ENCODE data around the gene AKR1C8. TPM values are rescaled to one million over a fixed set of nuclear protein-coding genes. Genes with fewer than 3 reads are reported as not detected.

AKR1C8 gene
- total and polyA plus RNA-seq, 7 donors = not detected

DNA sequence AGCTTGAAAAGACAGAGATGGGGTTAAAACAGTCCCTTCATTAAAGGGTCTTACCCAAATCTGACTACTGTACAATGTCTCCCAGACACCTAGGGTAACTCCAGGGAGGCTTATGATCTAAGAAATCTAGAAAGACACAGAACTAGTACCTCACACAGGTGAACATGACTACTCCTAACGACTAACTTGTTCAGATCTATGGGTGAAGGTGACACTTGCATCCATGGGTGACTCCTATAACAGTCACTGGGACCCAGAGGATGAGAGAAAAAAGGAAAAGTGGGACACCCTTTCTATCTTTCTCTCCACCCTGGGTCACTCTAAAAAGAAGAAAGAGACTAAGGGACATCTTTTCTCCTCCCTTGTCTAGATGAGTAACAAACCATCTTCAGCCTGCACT is 19.2 kb downstream of the AKR1C8 start:
- H3K36me3 ChIP-seq = no peaks in the 10 kb centered on the region
- H3K27me3 ChIP-seq = no peaks in the 10 kb centered on the region
- no peak for TF ChIP-seq POLR2A (IDR thresholded peaks at IDR 0.05)
- no peak for TF ChIP-seq EP300 (IDR thresholded peaks at IDR 0.05)
- TF ChIP-seq POLR2AphosphoS5 (IDR thresholded peaks at IDR 0.05) = no peak
- TF ChIP-seq, protein P1, sequence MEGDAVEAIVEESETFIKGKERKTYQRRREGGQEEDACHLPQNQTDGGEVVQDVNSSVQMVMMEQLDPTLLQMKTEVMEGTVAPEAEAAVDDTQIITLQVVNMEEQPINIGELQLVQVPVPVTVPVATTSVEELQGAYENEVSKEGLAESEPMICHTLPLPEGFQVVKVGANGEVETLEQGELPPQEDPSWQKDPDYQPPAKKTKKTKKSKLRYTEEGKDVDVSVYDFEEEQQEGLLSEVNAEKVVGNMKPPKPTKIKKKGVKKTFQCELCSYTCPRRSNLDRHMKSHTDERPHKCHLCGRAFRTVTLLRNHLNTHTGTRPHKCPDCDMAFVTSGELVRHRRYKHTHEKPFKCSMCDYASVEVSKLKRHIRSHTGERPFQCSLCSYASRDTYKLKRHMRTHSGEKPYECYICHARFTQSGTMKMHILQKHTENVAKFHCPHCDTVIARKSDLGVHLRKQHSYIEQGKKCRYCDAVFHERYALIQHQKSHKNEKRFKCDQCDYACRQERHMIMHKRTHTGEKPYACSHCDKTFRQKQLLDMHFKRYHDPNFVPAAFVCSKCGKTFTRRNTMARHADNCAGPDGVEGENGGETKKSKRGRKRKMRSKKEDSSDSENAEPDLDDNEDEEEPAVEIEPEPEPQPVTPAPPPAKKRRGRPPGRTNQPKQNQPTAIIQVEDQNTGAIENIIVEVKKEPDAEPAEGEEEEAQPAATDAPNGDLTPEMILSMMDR (IDR thresholded peaks at IDR 0.05) = no peak
- peaks cover 10 to 25% (median 16%) of the 10 kb centered on the region in 4 donors for H3K9me3 ChIP-seq
- 12 to 14% methylated on average over 1 of the region's 1 CpG for WGBS, 2 donors
- no peaks in the 10 kb centered on the region for H3K4me1 ChIP-seq
- no peak overlapping the region for H3K4me3 ChIP-seq
- DNase-seq = no peak
- no peak overlapping the region for H3K27ac ChIP-seq
- intact Hi-C loops (cut with DNase I) = no loop called here

DNA sequence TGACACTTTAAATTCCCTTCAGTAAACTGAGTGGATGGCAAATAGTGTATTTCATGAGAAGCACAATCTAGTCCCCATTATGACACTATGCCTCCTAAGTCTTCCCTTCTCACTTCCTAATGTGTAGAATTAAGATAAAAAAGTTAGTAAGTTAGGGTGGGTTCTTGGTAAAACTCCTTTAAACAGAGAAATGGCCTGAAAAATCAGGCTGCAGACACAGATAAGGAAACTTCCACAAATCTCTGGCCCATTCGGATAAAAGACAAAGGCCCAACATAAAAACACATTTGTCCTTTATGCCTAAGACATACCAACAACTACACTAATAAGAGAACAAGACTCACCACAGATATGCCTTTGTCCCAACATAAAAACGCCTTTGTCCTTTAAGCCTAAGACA is 21.5 kb downstream of the AKR1C8 start:
- TF ChIP-seq, protein P1 (IDR thresholded peaks at IDR 0.05) = no peak
- TF ChIP-seq EP300 (IDR thresholded peaks at IDR 0.05) (no peak), POLR2A (IDR thresholded peaks at IDR 0.05) (no peak), POLR2AphosphoS5 (IDR thresholded peaks at IDR 0.05) (no peak)

DNA sequence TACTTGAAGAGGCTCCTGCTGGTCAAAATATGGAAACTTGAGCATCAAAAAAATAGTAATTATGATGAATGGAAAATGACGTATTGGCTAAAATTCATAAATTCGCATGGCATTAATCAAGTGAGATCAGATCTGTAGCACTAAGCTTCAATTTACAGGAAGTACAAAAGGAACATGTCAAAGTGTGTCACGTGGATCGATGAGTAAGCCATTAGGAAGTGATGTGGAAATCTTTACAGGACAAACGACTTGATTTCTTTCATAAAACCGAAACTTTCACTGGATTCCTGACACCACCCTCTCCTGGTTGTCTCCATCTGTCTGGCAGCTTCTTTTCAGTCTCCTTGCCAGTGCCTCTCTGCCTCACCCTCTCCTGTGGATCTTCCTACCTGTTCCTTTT is 25.8 kb downstream of the AKR1C8 start:
- Histone ChIP-seq H3K9me3 (peaks cover 0 to 7% (median 3%) of the 10 kb centered on the region in 4 donors), H3K4me3 (no peak overlapping the region), H3K27me3 (no peaks in the 10 kb centered on the region), H3K4me1 (no peaks in the 10 kb centered on the region), H3K36me3 (no peaks in the 10 kb centered on the region), H3K27ac (no peak overlapping the region)
- 84 to 91% methylated on average over 6 of the region's 6 CpGs for WGBS, 2 donors
- TF ChIP-seq, protein P1 (IDR thresholded peaks at IDR 0.05) = no peak
- TF ChIP-seq EP300 (IDR thresholded peaks at IDR 0.05) (no peak), POLR2AphosphoS5 (IDR thresholded peaks at IDR 0.05) (no peak)
- DNase-seq = no peak
- intact Hi-C loops (cut with DNase I) = no loop called here

More for the DNA sequence above, 21.5 kb downstream of the AKR1C8 start:
- peaks cover 10 to 25% (median 16%) of the 10 kb centered on the region in 4 donors for H3K9me3 ChIP-seq
- intact Hi-C loops (cut with DNase I) = no loop called here
- no peaks in the 10 kb centered on the region for H3K4me1 ChIP-seq
- no peak overlapping the region for H3K4me3 ChIP-seq
- H3K27me3 ChIP-seq = no peaks in the 10 kb centered on the region
- H3K27ac ChIP-seq = no peak overlapping the region
- DNase-seq = no peak
- WGBS, 2 donors = 69 to 76% methylated on average over 2 of the region's 2 CpGs
- H3K36me3 ChIP-seq = no peaks in the 10 kb centered on the region

DNA sequence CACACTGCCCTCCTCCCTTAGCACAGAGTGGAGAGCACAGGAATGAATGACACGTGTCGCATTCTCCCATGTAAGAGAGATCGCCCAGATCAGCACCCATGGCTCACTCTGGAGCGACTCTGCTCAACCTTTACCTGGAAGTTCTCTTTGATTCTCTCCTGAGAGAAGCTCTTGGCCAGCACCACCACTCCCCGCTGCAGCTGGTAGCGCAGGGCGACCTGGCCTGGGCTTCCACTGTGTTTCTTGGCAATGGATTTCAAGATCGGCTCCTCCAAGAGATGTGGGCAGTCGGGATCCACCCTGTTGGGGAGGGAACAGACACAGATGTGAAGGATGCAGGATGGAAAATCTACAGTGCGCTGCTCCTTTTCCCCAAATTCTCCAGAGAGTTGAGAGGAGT is 27.4 kb downstream of the AKR1C8 start:
- no peak for TF ChIP-seq POLR2A (IDR thresholded peaks at IDR 0.05)
- TF ChIP-seq POLR2AphosphoS5 (IDR thresholded peaks at IDR 0.05) = no peak
- TF ChIP-seq, protein P1 (IDR thresholded peaks at IDR 0.05) = no peak
- TF ChIP-seq EP300 (IDR thresholded peaks at IDR 0.05) = no peak
- H3K4me1 ChIP-seq = no peaks in the 10 kb centered on the region
- no peaks in the 10 kb centered on the region for H3K36me3 ChIP-seq
- H3K4me3 ChIP-seq = no peak overlapping the region
- H3K27me3 ChIP-seq = no peaks in the 10 kb centered on the region
- intact Hi-C loops (cut with DNase I) = no loop called here
- DNase-seq = no peak
- 81 to 84% methylated on average over 10 of the region's 10 CpGs for WGBS, 2 donors
- peaks cover 0 to 7% (median under 1%) of the 10 kb centered on the region in 4 donors for H3K9me3 ChIP-seq
- no peak overlapping the region for H3K27ac ChIP-seq

DNA sequence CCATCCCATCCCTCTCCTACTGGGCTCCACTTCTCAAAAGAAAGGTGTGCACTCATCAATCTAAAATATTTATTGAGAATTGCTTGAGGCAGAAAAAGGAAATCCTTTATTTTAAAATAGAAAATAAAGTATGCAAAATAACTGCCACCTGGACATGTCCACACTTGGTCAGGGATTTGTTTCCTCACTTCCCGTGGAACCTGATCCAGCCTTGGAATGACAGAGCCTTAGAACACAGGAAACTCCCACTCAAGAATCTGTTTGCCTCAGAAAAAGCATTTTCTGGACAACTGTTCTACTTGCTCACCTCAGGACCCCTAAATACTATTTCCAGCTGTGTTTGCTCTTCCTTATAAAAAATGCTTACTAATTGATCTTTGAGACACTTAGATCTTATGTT is 29.0 kb downstream of the AKR1C8 start:
- no peak for DNase-seq
- no peak for TF ChIP-seq POLR2AphosphoS5 (IDR thresholded peaks at IDR 0.05)
- no peak for TF ChIP-seq EP300 (IDR thresholded peaks at IDR 0.05)
- TF ChIP-seq, protein P1 (IDR thresholded peaks at IDR 0.05) = no peak
- TF ChIP-seq POLR2A (IDR thresholded peaks at IDR 0.05) = no peak
- Histone ChIP-seq H3K4me3 (no peak overlapping the region), H3K27ac (no peak overlapping the region), H3K9me3 (peaks cover 0 to 3% (median 0%) of the 10 kb centered on the region in 4 donors), H3K4me1 (no peaks in the 10 kb centered on the region), H3K27me3 (no peaks in the 10 kb centered on the region), H3K36me3 (no peaks in the 10 kb centered on the region)
- intact Hi-C loops (cut with DNase I) = no loop called here
- 30 to 83% methylated on average over 1 of the region's 1 CpG for whole genome bisulfite sequencing, 2 donors
